H1 (cell line): ENCODE results near the gene ASPDH. TPM values are rescaled to one million over a fixed set of nuclear protein-coding genes. Genes with fewer than 3 reads are reported as not detected.

Source experiments
- CHD1 ChIP-seq: IDR thresholded peaks from 2 replicates; pipeline ENCODE4 v1.6.1; 2012; ENCODE audit warnings: low read depth, low read length, improper control_type of control experiment
- JUN ChIP-seq: IDR thresholded peaks from 2 replicates; pipeline ENCODE4 v1.6.1; 2011; ENCODE audit warnings: low read depth, mild to moderate bottlenecking, improper control_type of control experiment, low read length
- MAFK ChIP-seq: IDR thresholded peaks from 2 replicates; pipeline ENCODE4 v1.6.1; 2012; ENCODE audit warnings: low read depth, mild to moderate bottlenecking, improper control_type of control experiment, low read length
- polyA plus RNA-seq, 7 experiments: library from polyadenylated mRNA; depleted of rRNA in 3 of 7; stranded (reverse) in 5 of 7; unstranded in 2 of 7; fragments of >200 nt in 5 of 7; fragments of 200-250 nt in 2 of 7; gene quantifications; 1 replicate in 5 of 7; 2 replicates in 1 of 7; 4 replicates in 1 of 7; pipeline versions ENCODE4 v1.2.1 to v1.2.3, GENCODE V29; 2011 to 2013; ENCODE audit warnings: missing spikeins in 2 of 7, mixed read lengths in 2 of 7
- total RNA-seq: library from RNA; stranded (reverse); fragmentation: NEBNext Ultra II Directional; extraction: Animal tissue kit (Norgen Biotek cat#: 25700); gene quantifications from 2 replicates; pipeline ENCODE4 v1.2.1, GENCODE V29; 2021
- TF ChIP-seq, protein P1 (sequence below): IDR thresholded peaks from 2 replicates; pipeline ENCODE4 v1.6.1; 2011; ENCODE audit warnings: low read length, improper control_type of control experiment

The ASPDH gene
- total and polyA plus RNA-seq, 2 of the 8 experiments (the other 6 are each of a cell fraction or from before 2014, with no cell fraction given), result not detected

DNA sequence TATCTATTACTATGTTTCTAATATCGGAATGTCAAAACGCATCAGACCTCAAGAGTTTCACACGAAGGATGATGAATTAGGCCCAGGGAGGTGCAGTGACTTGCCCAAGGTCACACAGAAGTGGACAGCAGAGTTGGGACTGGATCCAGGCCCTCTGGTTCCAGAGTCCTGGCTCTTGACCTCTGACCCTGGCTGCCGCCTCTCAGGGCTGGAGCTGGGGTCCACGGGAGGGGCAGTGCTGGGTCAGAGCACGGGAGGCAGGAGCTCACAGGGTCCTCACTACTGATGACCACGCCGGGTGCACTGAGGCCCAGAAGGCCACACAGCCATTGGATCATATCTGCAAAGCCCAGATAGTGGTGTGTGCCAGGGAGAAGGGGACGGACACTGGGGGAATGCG, 9.2 kb upstream of the ASPDH start (continued):
- TF ChIP-seq CHD1 (no peak), JUN (no peak), MAFK (no peak)
- TF ChIP-seq, protein P1, sequence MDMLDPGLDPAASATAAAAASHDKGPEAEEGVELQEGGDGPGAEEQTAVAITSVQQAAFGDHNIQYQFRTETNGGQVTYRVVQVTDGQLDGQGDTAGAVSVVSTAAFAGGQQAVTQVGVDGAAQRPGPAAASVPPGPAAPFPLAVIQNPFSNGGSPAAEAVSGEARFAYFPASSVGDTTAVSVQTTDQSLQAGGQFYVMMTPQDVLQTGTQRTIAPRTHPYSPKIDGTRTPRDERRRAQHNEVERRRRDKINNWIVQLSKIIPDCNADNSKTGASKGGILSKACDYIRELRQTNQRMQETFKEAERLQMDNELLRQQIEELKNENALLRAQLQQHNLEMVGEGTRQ, result no peak
- TF ChIP-seq, all 59 proteins: peak for 0
